ENCODE data around the gene MTMR3.

Gene MTMR3

GRCh38 chr22:30047364-30047738 lies 164.4 kb downstream of the MTMR3 start:
- no peaks in the 10 kb centered on the region for H3K9me2 ChIP-seq (replicated peaks; ENCODE audit: control insufficient read depth, low read length)
- no peak overlapping the region for H3K27ac ChIP-seq (ENCODE audit: low read depth, low read length)
- no peaks in the 10 kb centered on the region for H3K79me2 ChIP-seq (ENCODE audit: control insufficient read depth, low read length)
- no peak for TF ChIP-seq EZH2phosphoT487 (IDR thresholded peaks at IDR 0.05; ENCODE audit: borderline replicate concordance, low read length)
- TF ChIP-seq CTCF (IDR thresholded peaks at IDR 0.05; ENCODE audit: low read depth, low read length, poor library complexity, severe bottlenecking): no peak
- no peaks in the 10 kb centered on the region for H3K9me3 ChIP-seq (ENCODE audit: control insufficient read depth, insufficient read depth, low read length)
- no peaks in the 10 kb centered on the region for H4K20me1 ChIP-seq (ENCODE audit: control insufficient read depth, insufficient read depth, low read depth, low read length)
- peaks cover 3% of the 10 kb centered on the region; the same call in 1 of the 2 replicates for H3K27me3 ChIP-seq (ENCODE audit: control insufficient read depth, low read length)
- H3K36me3 ChIP-seq (ENCODE audit: control insufficient read depth, low read length): no peaks in the 10 kb centered on the region
- no peak overlapping the region for H3K4me2 ChIP-seq (ENCODE audit: low read length)
- H3F3A ChIP-seq (ENCODE audit: control insufficient read depth, insufficient read depth): no peaks in the 10 kb centered on the region
- H3K4me3 ChIP-seq (ENCODE audit: low read length): no peak overlapping the region
- no peaks in the 10 kb centered on the region for H3K4me1 ChIP-seq (ENCODE audit: control insufficient read depth, low read length)

- TF ChIP-seq EZH2phosphoT487 (IDR thresholded peaks at IDR 0.05; ENCODE audit: borderline replicate concordance, low read length): no peak
- TF ChIP-seq CTCF (IDR thresholded peaks at IDR 0.05; ENCODE audit: low read depth, low read length, poor library complexity, severe bottlenecking): no peak
- no peaks in the 10 kb centered on the region for H3K36me3 ChIP-seq (ENCODE audit: control insufficient read depth, low read length)
- no peaks in the 10 kb centered on the region for H3K4me1 ChIP-seq (ENCODE audit: control insufficient read depth, low read length)
- H3K9me3 ChIP-seq (ENCODE audit: control insufficient read depth, insufficient read depth, low read length): no peaks in the 10 kb centered on the region
- no peaks in the 10 kb centered on the region for H3K27me3 ChIP-seq (ENCODE audit: control insufficient read depth, low read length)
- no peak overlapping the region for H3K27ac ChIP-seq (ENCODE audit: low read depth, low read length)
- no peaks in the 10 kb centered on the region for H3K79me2 ChIP-seq (ENCODE audit: control insufficient read depth, low read length)
- no peaks in the 10 kb centered on the region for H3F3A ChIP-seq (ENCODE audit: control insufficient read depth, insufficient read depth)
- no peaks in the 10 kb centered on the region for H4K20me1 ChIP-seq (ENCODE audit: control insufficient read depth, insufficient read depth, low read depth, low read length)
- no peak overlapping the region for H3K4me2 ChIP-seq (ENCODE audit: low read length)
- no peak overlapping the region for H3K4me3 ChIP-seq (ENCODE audit: low read length)
- H3K9me2 ChIP-seq (replicated peaks; ENCODE audit: control insufficient read depth, low read length): no peaks in the 10 kb centered on the region
Observed at GRCh38 chr22:30048681-30049080, 165.7 kb downstream of the MTMR3 start.

DNA sequence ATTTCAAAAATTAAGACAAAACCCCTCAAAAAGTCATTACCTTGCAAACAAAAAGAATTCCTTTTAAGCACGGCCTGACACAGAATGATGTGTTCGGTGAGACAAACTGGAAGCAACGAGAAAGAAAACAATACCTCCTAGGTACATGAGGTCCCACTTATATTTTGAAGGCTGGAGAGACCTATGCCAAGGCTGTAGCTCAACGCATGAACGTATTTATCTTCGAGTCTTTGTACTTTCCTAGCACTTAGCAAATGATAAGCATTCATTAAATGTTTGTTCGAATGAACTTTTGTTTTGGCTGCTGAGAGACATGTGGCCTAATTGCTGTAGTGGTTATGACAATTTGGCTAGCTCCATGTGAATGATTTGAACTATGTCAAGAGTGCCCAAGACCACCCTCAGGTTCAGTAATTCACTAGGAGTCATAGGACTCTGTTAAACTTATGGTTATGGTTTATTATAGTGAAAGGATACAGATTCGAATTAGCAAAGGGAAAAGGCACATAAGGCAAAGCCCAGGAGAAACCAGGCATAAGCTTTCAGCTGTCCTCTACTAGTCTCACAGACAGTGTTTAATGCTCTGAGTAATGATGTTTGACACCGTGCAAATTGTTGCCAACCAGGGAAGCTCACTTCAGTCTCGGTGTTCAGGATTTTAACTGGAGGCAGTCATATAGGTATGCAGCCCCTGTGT lies 171.2 kb downstream of the MTMR3 start:
- H3K9me2 ChIP-seq (replicated peaks; ENCODE audit: control insufficient read depth, low read length): no peaks in the 10 kb centered on the region
- no peaks in the 10 kb centered on the region for H3K9me3 ChIP-seq (ENCODE audit: control insufficient read depth, insufficient read depth, low read length)
- H3K27ac ChIP-seq (ENCODE audit: low read depth, low read length): no peak overlapping the region
- no peaks in the 10 kb centered on the region for H3K36me3 ChIP-seq (ENCODE audit: control insufficient read depth, low read length)
- no peak for TF ChIP-seq CTCF (IDR thresholded peaks at IDR 0.05; ENCODE audit: low read depth, low read length, poor library complexity, severe bottlenecking)
- TF ChIP-seq EZH2phosphoT487 (IDR thresholded peaks at IDR 0.05; ENCODE audit: borderline replicate concordance, low read length): no peak
- H3K27me3 ChIP-seq (ENCODE audit: control insufficient read depth, low read length): no peaks in the 10 kb centered on the region; the same call in 1 of the 2 replicates
- no peak overlapping the region for H3K4me2 ChIP-seq (ENCODE audit: low read length)
- H3K4me3 ChIP-seq (ENCODE audit: low read length): no peak overlapping the region
- H3F3A ChIP-seq (ENCODE audit: control insufficient read depth, insufficient read depth): no peaks in the 10 kb centered on the region
- H4K20me1 ChIP-seq (ENCODE audit: control insufficient read depth, insufficient read depth, low read depth, low read length): no peaks in the 10 kb centered on the region
- no peaks in the 10 kb centered on the region for H3K4me1 ChIP-seq (ENCODE audit: control insufficient read depth, low read length)
- H3K79me2 ChIP-seq (ENCODE audit: control insufficient read depth, low read length): no peaks in the 10 kb centered on the region

Measured in DOHH2 (cell line).